ENCODE results near the gene ESYT2. TPM values are rescaled to one million over a fixed set of nuclear protein-coding genes. Genes with fewer than 3 reads are reported as not detected.
A peak's percentile ranks its signal among the peaks of the same experiment; 100 is the strongest.
"Not testable (repeated sequence)": the region's sequence is repeated elsewhere in the genome, so short reads cannot be mapped to it uniquely, and the experiment has no call there.

The ESYT2 gene
- total and polyA plus RNA-seq, 8 donors: 8.1 to 31.8 (median 27.3) TPM

GRCh38 chr7:158863611-158864506, 34.5 kb upstream of the ESYT2 start:
- FAIRE-seq: no peak
- ATAC-seq: peak; percentile 58 to 81 (median 74)
- peak; percentile 27 to 66 (median 40) for DNase-seq
- Histone ChIP-seq H3K27ac (peak overlapping the region in 3 of 4 donors; percentile 15 to 26 (median 16)), H3K9me3 (no peaks in the 10 kb centered on the region), H3K4me1 (no peaks in the 10 kb centered on the region), H3K27me3 (no peaks in the 10 kb centered on the region), H3K4me3 (peak overlapping the region in 3 of 4 donors; percentile 19 to 45 (median 41)), H3K36me3 (no peaks in the 10 kb centered on the region)
- intact Hi-C loops (cut with DNase I): no loop called here
- whole genome bisulfite sequencing, 2 donors: 7 to 12% methylated on average over 40 to 45 of the region's 45 CpGs
- TF ChIP-seq, protein P1, sequence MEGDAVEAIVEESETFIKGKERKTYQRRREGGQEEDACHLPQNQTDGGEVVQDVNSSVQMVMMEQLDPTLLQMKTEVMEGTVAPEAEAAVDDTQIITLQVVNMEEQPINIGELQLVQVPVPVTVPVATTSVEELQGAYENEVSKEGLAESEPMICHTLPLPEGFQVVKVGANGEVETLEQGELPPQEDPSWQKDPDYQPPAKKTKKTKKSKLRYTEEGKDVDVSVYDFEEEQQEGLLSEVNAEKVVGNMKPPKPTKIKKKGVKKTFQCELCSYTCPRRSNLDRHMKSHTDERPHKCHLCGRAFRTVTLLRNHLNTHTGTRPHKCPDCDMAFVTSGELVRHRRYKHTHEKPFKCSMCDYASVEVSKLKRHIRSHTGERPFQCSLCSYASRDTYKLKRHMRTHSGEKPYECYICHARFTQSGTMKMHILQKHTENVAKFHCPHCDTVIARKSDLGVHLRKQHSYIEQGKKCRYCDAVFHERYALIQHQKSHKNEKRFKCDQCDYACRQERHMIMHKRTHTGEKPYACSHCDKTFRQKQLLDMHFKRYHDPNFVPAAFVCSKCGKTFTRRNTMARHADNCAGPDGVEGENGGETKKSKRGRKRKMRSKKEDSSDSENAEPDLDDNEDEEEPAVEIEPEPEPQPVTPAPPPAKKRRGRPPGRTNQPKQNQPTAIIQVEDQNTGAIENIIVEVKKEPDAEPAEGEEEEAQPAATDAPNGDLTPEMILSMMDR (IDR thresholded peaks at IDR 0.05): no peak

DNA sequence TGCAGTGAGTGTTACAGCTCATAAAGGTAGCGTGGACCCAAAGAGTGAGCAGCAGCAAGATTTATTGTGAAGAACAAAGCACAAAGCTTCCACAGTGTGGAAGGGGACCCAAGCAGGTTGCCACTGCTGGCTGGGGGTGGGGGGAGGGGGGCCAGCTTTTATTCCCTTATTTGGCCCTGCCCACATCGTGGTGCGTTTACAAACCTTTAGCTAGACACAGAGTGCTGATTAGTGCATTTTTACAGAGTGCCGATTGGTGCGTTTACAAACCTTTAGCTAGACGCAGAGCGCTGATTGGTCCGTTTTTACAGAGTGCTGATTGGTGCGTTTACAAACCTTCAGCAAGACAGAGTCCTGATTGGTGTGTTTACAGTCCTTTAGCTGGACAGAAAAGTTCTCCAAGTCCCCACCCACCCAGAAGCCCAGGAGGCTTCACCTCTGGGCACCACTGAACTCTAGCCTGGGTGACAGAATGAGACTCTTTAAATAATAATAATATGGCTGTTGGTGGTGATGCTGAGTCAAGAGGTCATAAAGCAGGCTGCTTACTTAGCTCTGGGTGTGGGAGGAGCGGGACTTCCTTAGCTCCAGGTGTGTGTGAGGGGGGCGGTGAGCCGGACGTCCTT, 33.8 kb upstream of the ESYT2 start:
- Histone ChIP-seq H3K27ac (peak overlapping the region in 2 of 4 donors; percentile 15 to 16), H3K4me3 (peak overlapping the region in 3 of 4 donors; percentile 19 to 45 (median 41))
- WGBS, 2 donors: 50 to 58% methylated on average over 13 of the region's 13 CpGs
- H3K27me3 ChIP-seq; H3K36me3 ChIP-seq; FAIRE-seq; H3K4me1 ChIP-seq; H3K9me3 ChIP-seq; intact Hi-C loops (cut with DNase I): not testable (repeated sequence)
- ATAC-seq (peak in 3 of 4 donors; percentile 62 to 67 (median 64)), DNase-seq (peak in 2 of 6 donors; percentile 17 to 27)

DNA sequence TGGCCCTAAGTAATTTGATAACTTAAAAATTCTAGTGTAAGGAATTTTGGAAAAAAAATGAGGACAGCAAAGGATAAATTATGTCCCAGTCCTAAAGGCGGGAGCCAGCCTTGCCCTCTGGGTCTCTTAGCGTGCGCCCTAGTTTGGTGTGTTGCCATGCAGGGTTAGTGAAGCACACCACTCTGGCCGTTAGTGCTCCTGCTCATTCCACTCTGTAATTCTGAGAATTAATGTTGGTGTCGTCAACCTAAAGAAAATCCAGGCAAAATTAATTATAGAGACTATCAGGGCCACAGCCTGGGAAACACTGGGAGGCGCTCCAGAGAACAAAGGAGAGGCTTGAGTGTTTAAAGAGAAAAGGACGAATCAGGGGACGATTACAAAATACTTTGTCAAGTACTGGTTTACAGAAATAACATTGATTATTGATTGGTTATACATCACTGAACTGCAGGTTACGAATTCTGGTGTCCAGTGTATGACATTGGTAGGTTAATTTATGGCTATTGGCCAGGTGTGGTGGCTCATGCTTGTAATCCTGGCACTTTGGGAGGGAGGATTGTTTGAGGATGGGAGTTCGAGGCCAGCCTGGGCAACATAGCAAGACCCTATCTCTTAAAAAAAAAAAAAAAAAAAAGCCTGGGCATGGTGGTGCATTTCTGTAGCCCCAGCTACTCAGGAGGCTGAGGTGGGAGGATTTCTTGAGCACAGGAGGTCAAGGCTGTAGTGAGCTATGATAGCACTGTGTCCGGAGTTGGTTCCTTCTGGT, 32.8 kb upstream of the ESYT2 start:
- intact Hi-C loops (cut with DNase I): no loop called here
- no peak for DNase-seq
- Histone ChIP-seq H3K27ac (no peak overlapping the region), H3K9me3 (no peaks in the 10 kb centered on the region), H3K4me1 (peaks cover 0 to 10% (median 9%) of the 10 kb centered on the region in 3 donors), H3K36me3 (no peaks in the 10 kb centered on the region), H3K27me3 (no peaks in the 10 kb centered on the region), H3K4me3 (no peak overlapping the region)
- WGBS, 2 donors: 82 to 83% methylated on average over 11 of the region's 11 CpGs
- no peak for ATAC-seq
- FAIRE-seq: no peak
- TF ChIP-seq, protein P1 (IDR thresholded peaks at IDR 0.05): no peak

GRCh38 chr7:158861004-158861787, 31.9 kb upstream of the ESYT2 start:
- whole genome bisulfite sequencing, 2 donors: 69 to 71% methylated on average over 15 of the region's 15 CpGs
- no peak for FAIRE-seq
- no peak overlapping the region for H3K4me3 ChIP-seq
- TF ChIP-seq, protein P1 (IDR thresholded peaks at IDR 0.05): no peak
- no peak for DNase-seq
- no peaks in the 10 kb centered on the region for H3K27me3 ChIP-seq
- no peak overlapping the region for H3K27ac ChIP-seq
- peaks cover 0 to 10% (median 9%) of the 10 kb centered on the region in 3 donors for H3K4me1 ChIP-seq
- H3K9me3 ChIP-seq: no peaks in the 10 kb centered on the region
- ATAC-seq: no peak
- no peaks in the 10 kb centered on the region for H3K36me3 ChIP-seq
- intact Hi-C loops (cut with DNase I): no loop called here

Data from pancreas (tissue), 10 donors.